Measurements from ENCODE around the gene TREM1. TPM values are rescaled to one million over a fixed set of nuclear protein-coding genes. Genes with fewer than 3 reads are reported as not detected.

Gene TREM1
- total RNA-seq, result not detected

DNA sequence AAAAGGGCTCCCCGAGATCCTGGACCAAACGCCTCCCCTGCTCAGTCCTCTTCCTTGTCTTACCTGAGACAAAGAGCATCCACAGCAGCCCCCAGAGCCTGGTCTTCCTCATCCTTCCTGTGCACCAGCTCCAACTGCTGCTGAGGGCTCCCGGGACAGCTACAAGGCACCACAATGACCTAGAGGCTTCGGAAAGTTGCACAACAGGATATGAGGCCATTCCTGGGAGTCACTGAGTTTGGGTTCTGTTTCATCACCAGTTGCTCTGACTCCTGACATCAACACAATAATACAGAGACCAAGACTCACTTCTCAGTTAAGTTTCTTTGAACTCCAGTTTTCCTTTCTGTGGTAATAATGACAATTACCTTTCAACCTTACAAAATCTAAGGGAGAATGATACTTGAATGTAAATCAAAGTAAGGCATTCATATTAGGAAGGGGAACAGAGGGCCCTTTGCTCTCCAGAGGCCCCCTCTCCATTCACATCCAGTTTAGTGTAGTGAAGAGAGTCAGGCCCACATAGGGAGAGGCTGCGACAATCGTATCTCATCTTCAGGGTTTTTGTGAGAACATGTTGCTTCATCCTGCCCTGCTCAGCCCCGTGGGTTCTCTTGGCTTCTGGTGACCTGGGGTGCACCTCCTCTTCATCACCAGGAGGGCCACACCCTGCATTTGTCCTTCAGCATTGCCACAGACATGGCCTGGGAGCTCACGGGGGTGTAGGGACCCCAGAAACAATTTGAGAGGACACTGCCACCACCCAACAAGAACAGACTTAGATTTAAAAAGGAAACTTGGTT lies at the start of gene TREM1:
Gene TREM1 (minus strand): TSS at position 139 of the 803 bp plus-strand sequence. CDS start 27 bp downstream, at position 112.
- ChIA-PET POLR2A (no interaction called here), CTCF (interaction anchor here (1.0 kb wide), 1 partner anchor 51 kb away, joined by 3 read pairs; no protein-coding TSS in a partner anchor)

- POLR2A ChIA-PET, result no interaction called here
These were observed 49.5 kb upstream of the TREM1 start for GRCh38 chr6:41335943-41336342.

DNA sequence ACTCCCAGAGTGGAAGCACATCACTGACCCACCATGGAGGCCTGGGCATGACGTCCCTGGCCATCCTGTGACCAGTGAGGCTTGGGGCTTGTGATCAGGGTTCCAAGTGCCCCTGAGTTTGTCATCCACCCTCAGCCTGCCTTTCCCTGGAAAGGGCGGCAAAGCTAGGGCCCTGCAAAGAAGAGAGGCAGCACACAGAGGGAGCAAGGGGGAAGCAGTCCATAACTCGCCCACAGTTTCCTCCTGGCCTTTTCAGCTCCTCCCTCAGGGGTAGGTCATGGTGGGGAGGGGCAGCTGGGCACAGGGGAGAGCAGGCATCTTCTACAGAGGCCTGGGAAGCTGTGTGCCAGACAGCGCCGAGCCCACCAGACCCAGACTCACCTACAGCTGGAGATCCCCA lies 48.8 kb upstream of the TREM1 start, which contains the start of gene NCR2:
Gene NCR2 (plus strand): TSS at position 313 of the 400 bp plus-strand sequence. CDS start 269 bp downstream, outside the sequence.
- ChIA-PET CTCF (interaction anchor here (4.2 kb wide), 1 partner anchor 33 kb away, joined by 21 read pairs; no protein-coding TSS in a partner anchor), POLR2A (no interaction called here)

More at GRCh38 chr6:41335943-41336342, 49.5 kb upstream of the TREM1 start:
- CTCF ChIA-PET, result interaction anchor here (4.2 kb wide), 1 partner anchor 33 kb away, joined by 21 read pairs; no protein-coding TSS in a partner anchor

DNA sequence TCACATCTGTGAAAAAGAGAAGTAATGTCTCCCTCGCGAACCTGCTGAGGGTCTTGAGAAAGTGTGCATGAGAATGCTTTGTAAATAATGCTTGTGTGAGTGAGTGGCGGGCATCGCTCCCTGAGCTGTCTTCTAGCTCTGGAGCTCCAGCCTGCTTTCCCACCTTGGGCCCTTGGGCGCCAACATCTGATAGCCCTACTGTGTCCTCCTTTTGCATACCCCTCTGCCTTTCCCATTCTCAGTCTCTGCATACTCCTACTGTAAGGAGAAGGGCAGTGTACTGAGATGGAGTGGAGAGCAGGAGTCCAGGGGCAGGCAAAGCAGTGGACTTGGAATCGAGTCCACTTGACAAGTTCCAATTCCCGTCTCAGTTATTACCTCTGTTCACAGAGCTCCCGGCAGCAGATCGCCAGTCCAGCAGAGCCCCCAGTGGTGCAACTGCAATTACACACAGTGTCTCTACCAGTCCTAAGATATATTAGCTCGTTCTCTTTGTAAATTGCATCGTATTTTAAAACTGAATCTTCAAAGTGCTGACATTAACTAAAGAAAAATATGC lies 48.1 kb upstream of the TREM1 start:
- ChIA-PET POLR2A (no interaction called here), CTCF (interaction anchor here (1.1 to 4.2 kb wide), 6 partner anchors 11 to 110 kb away, joined by 3 to 21 read pairs (median 6); no protein-coding TSS in a partner anchor)

DNA sequence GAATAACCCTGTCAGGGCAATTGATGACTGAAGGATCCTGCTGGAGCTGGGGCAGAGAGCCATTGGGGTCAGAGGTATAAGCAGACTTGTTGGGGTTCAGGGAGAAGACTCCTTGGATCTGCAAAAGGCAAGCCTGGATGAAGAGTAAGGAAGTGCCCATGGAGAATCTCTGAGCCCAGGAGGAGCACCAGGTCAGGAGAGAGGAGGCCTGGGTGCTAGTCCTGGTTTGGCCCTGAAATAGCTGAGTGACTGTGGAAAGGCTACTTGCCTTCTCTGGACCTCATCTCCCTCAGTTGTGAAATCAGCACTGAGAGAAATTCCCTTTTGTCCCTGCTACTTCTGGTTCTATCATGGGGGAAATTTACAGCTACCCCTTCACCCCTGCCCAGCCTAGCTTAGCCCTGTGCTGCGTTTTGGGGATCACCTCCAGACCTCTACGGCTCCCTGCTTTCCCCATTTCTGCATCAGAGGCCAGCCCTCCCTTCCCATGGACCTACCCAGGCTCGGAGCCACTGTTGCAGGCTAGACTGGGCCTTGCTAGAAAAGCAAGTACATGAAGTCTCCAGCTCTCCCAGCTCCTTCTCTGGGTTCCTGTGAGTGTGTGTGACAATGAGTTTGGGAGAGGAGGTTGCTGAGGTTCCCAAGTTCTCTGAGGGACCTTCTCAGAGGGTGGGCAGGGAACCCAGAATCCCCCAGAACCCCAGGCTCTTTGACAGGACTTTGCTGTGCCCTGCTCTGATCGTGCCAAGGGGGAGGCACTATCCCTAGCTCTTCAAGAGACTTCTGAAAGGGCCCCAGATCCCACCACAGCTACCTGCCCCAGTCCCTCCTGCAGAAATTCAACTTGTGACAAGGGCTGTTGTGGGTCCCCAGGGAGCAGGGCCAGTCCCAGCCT lies 46.6 kb upstream of the TREM1 start:
- POLR2A ChIA-PET, result no interaction called here
- CTCF ChIA-PET, result interaction anchor here (0.6 to 4.2 kb wide), 7 partner anchors 12 to 1742 kb away, joined by 3 to 21 read pairs (median 5); no protein-coding TSS in a partner anchor

- ChIA-PET CTCF (interaction anchor here (3.6 to 4.2 kb wide), 2 partner anchors 13 to 36 kb away, joined by 15 to 21 read pairs; no protein-coding TSS in a partner anchor), POLR2A (no interaction called here)
These were observed 45.8 kb upstream of the TREM1 start for GRCh38 chr6:41332241-41332640.

DNA sequence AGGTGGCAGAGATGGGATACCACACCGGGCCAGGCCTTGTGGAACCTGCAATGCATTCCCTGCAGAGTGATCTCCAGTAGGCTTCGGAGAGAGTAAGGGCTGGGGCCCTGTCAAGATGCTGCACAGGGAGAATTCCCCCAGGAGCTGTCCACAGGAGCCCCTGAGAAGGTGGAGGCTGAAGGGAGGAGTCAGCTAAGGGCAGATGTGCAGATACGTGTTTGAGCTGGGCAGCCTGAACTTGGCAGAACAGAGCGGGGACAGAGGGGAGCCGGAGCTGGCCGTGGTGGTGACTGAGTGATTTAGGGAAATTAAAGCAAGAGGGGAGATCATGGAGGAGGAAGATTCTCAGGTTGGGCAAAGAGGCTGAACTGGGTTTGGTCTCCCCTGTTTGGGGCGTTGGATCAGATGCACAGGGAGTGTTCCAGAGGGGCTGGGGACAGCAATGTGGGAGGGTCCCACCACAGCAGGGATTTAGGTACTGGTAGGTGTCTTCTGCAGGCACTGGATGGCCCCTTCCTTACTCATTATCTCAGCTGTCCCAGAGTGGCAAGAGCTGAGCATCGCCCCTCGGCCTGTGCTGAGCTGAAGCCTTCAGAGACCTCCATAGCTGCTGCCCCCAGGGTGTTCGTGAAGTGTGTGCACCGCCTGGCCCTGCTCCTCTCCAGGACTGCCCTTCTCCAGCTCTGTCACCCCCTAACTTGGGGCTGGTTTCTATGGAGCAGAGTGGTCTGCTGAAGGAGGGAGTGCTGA lies 45.1 kb upstream of the TREM1 start:
- ChIA-PET POLR2A (no interaction called here), CTCF (interaction anchor here (3.6 to 4.2 kb wide), 2 partner anchors 13 to 37 kb away, joined by 15 to 21 read pairs; no protein-coding TSS in a partner anchor)

- ChIA-PET CTCF (no interaction called here), POLR2A (no interaction called here)
These were observed 40.7 kb upstream of the TREM1 start for GRCh38 chr6:41327177-41327576.

DNA sequence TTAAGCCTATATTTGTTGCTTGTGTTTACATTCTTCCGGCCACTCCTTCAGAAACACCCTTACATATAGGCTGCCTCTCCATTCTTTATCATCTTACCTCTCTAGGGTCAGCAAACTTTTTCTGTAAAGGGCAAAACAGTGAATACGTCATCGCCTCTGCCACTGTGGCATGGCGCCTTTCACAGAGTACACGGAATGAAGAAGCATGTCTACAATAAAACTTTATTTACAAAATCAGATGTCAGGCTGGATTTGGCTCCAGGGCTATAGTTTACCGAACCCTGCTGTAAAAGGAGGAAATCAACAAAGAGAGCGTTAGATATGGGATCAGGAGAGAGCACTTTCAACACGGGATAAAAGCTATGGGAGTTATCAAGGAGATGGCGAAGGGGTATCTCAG lies 39.6 kb upstream of the TREM1 start:
- ChIA-PET POLR2A (no interaction called here), CTCF (no interaction called here)

GRCh38 chr6:41325446-41326066 lies 39.1 kb upstream of the TREM1 start:
- CTCF ChIA-PET, result no interaction called here
- POLR2A ChIA-PET, result no interaction called here

GRCh38 chr6:41321183-41321582 lies 34.7 kb upstream of the TREM1 start:
- CTCF ChIA-PET, result interaction anchor here (0.5 to 2.2 kb wide), 3 partner anchors 13 to 58 kb away, joined by 3 to 11 read pairs (median 6); no protein-coding TSS in a partner anchor
- POLR2A ChIA-PET, result no interaction called here

DNA sequence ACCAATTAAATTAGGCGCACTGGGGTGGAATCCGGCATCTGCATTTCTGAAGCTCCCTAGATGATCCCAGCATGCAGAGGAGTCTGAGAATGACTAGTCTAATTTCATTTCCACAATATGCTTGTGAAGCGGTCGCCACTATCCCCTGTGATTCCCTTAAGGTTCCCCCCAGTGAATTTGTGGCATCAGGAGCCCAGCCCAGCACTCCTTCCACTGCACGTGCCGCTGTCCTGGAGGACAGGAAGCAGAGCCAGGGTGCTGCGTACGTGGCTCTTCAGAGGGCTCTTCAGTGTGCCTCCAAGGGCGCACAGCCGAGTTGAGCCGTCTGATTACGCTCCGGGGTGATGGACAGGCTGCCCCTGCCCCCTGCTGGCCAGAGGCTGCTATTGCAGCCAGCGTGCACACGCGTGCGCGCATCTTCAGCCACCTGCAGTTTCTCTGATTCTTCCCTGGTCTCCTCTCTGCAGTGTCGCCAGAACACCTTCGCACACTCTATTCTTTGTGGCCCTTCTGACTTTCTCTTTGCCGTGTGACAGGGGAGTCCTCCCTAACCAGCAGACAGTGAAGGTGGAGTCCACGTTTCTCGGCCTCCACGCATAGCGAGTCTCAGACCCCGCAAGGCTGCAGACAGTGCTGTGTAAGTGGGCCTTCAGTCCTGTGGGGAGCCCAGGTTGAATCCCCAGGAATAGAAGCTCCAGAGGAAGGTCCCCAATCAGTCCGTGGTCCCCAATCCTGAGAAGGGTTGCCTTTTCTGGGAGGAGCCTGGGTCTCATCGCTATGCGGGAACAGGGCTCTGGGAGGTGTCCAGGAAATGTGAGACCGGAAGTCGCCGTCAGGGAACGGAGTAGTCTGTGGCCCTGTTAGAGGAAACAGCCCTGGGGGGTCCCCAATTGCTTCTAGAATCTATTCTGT lies 32.4 kb upstream of the TREM1 start:
- CTCF ChIA-PET, result interaction anchor here (0.7 to 2.7 kb wide), 10 partner anchors 9 to 215 kb away, joined by 3 to 15 read pairs (median 4); no protein-coding TSS in a partner anchor
- POLR2A ChIA-PET, result no interaction called here

- POLR2A ChIA-PET, result no interaction called here
- CTCF ChIA-PET, result interaction anchor here (1.1 to 2.7 kb wide), 3 partner anchors 12 to 15 kb away, joined by 3 to 15 read pairs (median 13); no protein-coding TSS in a partner anchor
These were observed 31.8 kb upstream of the TREM1 start for GRCh38 chr6:41318261-41318653.

DNA sequence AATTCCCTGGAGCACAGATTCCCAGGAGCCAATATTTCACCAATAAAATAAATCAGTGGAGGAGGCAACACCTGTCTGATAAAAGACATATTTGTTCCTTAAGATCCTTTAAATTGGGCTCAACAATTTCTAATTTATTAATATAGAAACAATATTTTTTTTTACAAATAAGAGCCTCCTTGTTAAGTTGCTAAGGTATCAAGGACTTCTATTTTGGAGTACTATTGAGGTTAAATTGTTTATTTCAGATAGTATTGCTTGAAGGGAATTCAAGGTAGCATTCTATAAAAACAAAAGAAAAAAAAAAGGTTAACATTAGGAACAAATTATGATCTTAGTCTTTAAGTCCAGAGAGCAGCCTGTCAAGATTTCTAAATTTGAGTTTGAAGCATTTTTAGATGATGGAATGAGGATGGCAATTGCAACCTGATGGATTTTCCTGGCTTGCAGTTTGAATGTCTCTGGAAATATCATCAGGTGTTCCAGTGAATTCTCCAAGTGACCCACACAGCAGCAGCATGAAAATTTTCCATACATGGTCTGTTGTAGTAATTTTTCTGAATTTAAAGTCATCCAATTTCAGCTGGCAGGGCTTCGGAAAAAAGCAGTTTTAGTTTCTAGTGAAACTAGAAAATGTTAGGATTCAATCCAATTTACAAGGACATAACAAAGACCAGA lies 29.6 kb upstream of the TREM1 start:
- ChIA-PET CTCF (interaction anchor here (1.1 kb wide), 1 partner anchor 10 kb away, joined by 5 read pairs; no protein-coding TSS in a partner anchor), POLR2A (no interaction called here)

- ChIA-PET POLR2A (no interaction called here), CTCF (interaction anchor here (1.1 kb wide), 1 partner anchor 9 kb away, joined by 5 read pairs; no protein-coding TSS in a partner anchor)
These were observed 28.7 kb upstream of the TREM1 start for GRCh38 chr6:41315203-41315602.

- ChIA-PET POLR2A (no interaction called here), CTCF (interaction anchor here (0.7 to 2.9 kb wide), 7 partner anchors 9 to 117 kb away, joined by 3 to 13 read pairs (median 5); no protein-coding TSS in a partner anchor)
These were observed 19.8 kb upstream of the TREM1 start for GRCh38 chr6:41306187-41306854.
